ENCODE data around the gene TUSC2. TPM values are rescaled to one million over a fixed set of nuclear protein-coding genes. Genes with fewer than 3 reads are reported as not detected.

TUSC2 gene
- total and polyA plus RNA-seq, 2 of the 13 experiments (the other 11 are each of a cell fraction or from before 2014, with no cell fraction given): 36.7 to 39.1 TPM

- TF ChIP-seq ZSCAN20 (CRISPR knock-in tag; IDR thresholded peaks at IDR 0.05; ENCODE audit: borderline replicate concordance) (peak; percentile 81; the same call in 1 of the 2 replicates), ZC3H13 (CRISPR knock-in tag; IDR thresholded peaks at IDR 0.05) (no peak), PATZ1 (CRISPR knock-in tag; IDR thresholded peaks at IDR 0.05) (no peak), HOXA3 (CRISPR knock-in tag; IDR thresholded peaks at IDR 0.05) (no peak), FOXA3 (CRISPR knock-in tag; IDR thresholded peaks at IDR 0.05) (no peak), SAFB2 (CRISPR knock-in tag; IDR thresholded peaks at IDR 0.05; ENCODE audit: borderline replicate concordance, low read depth) (no peak; the same call in 1 of the 2 replicates), STAT6 (CRISPR knock-in tag; IDR thresholded peaks at IDR 0.05; ENCODE audit: borderline replicate concordance) (no peak), DZIP1 (CRISPR knock-in tag; IDR thresholded peaks at IDR 0.05) (no peak), EED (CRISPR knock-in tag; IDR thresholded peaks at IDR 0.05) (no peak), TEAD3 (CRISPR knock-in tag; optimal IDR thresholded peaks at IDR 0.05; ENCODE audit: borderline replicate concordance) (peak; percentile 27), REXO4 (CRISPR knock-in tag; IDR thresholded peaks at IDR 0.05; ENCODE audit: borderline replicate concordance) (0 out of 2 replicates have a peak, but pooled peaks have one; percentile 50), RAD51 (IDR thresholded peaks at IDR 0.05; ENCODE audit: borderline replicate concordance) (no peak), ZNF749 (CRISPR knock-in tag; IDR thresholded peaks at IDR 0.05; ENCODE audit: borderline replicate concordance) (no peak), SMC3 (IDR thresholded peaks at IDR 0.05; ENCODE audit: low read length) (no peak)
Measured at GRCh38 chr3:50336452-50337174, 8.6 kb upstream of the TUSC2 start (continued).

Data from HepG2 (cell line).